Uterus (tissue), 2 donors: ENCODE results near the gene ZBTB46.

Source experiments
- POLR2A ChIP-seq, 2 donors: fragments of 450-650 bp; IDR thresholded peaks; one replicate each; pipeline ENCODE4 v1.6.1; 2016; ENCODE audit warnings: antibody characterized with exemption in 2 of 2, mild to moderate bottlenecking in 1 of 2, moderate library complexity in 1 of 2
- TF ChIP-seq, protein P1 (sequence below), 4 experiments: fragments of 200-600 bp in 2 of 4; fragments of 450-650 bp in 2 of 4; sonication (generic) in 2 of 4; IDR thresholded peaks; one replicate each; pipeline ENCODE4 v1.5.1; 2016 to 2019; ENCODE audit warnings: antibody characterized with exemption in 4 of 4, mild to moderate bottlenecking in 2 of 4, moderate library complexity in 1 of 4

- TF ChIP-seq, protein P1, sequence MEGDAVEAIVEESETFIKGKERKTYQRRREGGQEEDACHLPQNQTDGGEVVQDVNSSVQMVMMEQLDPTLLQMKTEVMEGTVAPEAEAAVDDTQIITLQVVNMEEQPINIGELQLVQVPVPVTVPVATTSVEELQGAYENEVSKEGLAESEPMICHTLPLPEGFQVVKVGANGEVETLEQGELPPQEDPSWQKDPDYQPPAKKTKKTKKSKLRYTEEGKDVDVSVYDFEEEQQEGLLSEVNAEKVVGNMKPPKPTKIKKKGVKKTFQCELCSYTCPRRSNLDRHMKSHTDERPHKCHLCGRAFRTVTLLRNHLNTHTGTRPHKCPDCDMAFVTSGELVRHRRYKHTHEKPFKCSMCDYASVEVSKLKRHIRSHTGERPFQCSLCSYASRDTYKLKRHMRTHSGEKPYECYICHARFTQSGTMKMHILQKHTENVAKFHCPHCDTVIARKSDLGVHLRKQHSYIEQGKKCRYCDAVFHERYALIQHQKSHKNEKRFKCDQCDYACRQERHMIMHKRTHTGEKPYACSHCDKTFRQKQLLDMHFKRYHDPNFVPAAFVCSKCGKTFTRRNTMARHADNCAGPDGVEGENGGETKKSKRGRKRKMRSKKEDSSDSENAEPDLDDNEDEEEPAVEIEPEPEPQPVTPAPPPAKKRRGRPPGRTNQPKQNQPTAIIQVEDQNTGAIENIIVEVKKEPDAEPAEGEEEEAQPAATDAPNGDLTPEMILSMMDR (IDR thresholded peaks at IDR 0.05), result no peak
- TF ChIP-seq POLR2A (IDR thresholded peaks at IDR 0.05), result no peak
Measured at GRCh38 chr20:63698739-63699465, 132.2 kb downstream of the ZBTB46 start.
